AG10803 (cell line): ENCODE data around the gene LY9.

Experiments
- DNase-seq: peaks from one replicate; pipeline ENCODE4 v3.0.0; 2010; ENCODE audit warnings: low read depth
- H3K4me3 ChIP-seq: 2 replicates; pipeline ENCODE4 v1.5.1; 2011; ENCODE audit warnings: mild to moderate bottlenecking, low read length, control low read depth
- TF ChIP-seq, protein P1 (sequence below): conservative IDR thresholded peaks from 2 replicates; pipeline ENCODE4 v1.5.1; 2011; ENCODE audit warnings: mild to moderate bottlenecking, low read length, control low read depth, inconsistent platforms

LY9 gene

DNA sequence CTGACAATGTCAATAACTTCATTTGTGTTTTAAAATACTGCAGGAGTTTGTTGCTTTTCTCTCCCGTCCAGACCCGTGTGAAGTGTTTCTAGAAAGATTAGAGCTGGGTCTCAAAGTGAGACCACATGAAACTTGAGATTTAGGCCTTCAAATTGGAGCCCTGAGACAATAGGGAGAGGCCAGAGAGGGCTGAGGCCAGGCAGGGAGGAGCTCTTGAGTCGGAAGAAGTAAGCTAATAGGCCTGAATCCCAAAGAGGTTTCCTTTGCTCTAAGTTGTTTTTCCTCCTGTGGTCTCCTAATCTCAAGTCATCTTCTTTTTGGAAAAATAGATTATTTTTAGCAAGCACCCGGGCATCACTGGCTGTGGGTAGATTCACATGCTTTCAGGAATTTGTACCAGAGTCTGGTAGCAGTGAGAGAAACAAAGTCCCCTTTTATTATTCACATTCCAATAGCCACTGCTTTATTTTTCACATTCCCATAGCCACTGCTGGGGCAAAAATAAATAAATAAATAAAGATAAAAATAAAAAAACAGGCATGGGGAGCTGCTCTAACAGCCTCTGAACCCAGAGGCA, 41.1 kb downstream of the LY9 start:
- no peak for DNase-seq
- TF ChIP-seq, protein P1, sequence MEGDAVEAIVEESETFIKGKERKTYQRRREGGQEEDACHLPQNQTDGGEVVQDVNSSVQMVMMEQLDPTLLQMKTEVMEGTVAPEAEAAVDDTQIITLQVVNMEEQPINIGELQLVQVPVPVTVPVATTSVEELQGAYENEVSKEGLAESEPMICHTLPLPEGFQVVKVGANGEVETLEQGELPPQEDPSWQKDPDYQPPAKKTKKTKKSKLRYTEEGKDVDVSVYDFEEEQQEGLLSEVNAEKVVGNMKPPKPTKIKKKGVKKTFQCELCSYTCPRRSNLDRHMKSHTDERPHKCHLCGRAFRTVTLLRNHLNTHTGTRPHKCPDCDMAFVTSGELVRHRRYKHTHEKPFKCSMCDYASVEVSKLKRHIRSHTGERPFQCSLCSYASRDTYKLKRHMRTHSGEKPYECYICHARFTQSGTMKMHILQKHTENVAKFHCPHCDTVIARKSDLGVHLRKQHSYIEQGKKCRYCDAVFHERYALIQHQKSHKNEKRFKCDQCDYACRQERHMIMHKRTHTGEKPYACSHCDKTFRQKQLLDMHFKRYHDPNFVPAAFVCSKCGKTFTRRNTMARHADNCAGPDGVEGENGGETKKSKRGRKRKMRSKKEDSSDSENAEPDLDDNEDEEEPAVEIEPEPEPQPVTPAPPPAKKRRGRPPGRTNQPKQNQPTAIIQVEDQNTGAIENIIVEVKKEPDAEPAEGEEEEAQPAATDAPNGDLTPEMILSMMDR = no peak
- H3K4me3 ChIP-seq = no peak overlapping the region

DNA sequence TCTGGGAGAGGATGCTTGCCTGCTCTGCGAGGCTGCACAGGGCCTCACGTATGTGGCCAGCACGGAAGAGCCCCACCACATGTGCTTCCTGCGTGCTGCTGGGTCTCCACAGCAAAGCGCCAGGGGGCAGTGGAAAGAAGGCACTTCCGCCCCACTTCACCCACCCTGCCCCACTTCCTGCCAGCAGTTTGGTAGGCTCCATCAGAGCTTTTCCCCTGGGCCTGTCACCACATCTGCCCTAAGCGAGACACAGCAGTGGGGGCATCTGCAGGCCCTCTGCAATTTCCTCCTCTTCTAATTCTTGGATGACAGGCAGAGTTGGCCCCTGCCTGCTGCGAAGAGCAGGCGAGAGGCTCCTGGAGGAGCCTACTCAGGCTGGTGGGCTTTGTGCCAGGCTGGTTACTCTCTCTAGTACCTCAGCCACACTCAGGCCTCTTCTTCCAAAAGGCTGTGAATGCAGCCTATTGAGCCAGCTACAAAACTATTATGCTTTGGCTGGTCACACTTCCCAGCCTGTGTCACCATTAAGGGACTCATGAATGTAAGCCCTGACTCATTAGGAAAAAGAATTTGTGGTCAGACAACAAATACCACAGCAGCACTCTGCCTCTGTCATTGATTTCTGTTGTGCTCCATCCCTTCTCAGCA, 41.7 kb downstream of the LY9 start:
- H3K4me3 ChIP-seq = no peak overlapping the region
- peak; percentile 33 for DNase-seq
- TF ChIP-seq, protein P1 = no peak

DNA sequence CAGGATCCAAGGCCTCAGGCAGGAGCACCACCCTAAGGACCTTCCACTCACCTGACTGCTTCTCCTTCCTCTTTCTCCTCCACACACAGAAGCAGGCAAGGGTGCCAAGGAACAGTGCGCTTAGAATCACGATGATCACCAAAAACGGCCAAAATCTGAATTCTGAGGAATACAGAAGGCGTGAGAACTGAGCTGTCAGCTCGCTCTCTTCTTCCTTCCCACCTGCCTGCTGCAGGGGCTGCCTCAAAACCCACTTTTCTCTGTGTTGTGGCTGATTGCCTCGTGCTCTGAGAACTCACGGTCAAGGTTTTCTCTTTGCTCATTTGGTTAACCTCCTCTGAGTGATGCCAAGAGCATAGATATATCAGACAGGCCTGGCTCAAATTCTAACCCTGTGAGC, 42.9 kb downstream of the LY9 start:
- H3K4me3 ChIP-seq = no peak overlapping the region
- DNase-seq = no peak
- TF ChIP-seq, protein P1 = no peak

DNA sequence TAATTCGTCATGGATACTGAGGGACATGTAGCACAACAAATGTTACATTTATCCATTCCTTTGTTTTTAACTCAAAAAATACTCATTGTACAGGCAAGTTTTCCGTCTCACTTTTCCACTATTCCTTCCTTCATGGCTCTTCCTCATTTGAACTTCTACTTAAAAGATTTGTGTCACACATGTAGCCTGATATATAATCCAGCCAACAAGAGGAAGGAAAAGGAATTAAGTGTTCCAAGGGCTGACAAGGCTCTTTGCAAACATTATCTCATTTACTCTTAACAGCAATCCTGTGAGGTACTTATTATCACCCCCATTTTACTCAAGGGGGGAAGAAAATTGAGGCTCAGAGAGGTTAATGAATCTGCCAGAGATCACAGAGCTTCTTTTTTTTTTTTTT, 43.8 kb downstream of the LY9 start:
- no peak for DNase-seq
- no peak overlapping the region for H3K4me3 ChIP-seq
- TF ChIP-seq, protein P1 = no peak

DNA sequence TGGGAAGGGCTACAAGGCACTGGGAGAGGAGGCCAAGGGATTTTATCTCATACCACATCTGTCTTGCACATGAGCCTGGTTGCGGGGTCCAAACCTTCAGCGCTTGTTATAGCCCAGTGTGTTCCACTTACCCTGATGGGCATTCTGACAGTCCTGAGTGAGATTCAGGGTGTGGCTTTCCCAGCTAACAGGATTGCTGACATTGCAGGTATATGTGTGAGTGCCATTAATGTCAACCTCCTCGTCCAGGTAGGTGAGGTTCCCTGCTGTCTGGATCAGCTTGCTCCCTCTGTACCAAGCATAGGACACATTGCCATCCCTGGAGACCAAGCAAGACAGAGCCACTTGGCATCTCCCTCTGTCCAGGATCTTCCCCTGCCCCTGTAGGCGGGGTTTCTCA, 45.1 kb downstream of the LY9 start:
- TF ChIP-seq, protein P1 = no peak
- no peak for DNase-seq
- no peak overlapping the region for H3K4me3 ChIP-seq

DNA sequence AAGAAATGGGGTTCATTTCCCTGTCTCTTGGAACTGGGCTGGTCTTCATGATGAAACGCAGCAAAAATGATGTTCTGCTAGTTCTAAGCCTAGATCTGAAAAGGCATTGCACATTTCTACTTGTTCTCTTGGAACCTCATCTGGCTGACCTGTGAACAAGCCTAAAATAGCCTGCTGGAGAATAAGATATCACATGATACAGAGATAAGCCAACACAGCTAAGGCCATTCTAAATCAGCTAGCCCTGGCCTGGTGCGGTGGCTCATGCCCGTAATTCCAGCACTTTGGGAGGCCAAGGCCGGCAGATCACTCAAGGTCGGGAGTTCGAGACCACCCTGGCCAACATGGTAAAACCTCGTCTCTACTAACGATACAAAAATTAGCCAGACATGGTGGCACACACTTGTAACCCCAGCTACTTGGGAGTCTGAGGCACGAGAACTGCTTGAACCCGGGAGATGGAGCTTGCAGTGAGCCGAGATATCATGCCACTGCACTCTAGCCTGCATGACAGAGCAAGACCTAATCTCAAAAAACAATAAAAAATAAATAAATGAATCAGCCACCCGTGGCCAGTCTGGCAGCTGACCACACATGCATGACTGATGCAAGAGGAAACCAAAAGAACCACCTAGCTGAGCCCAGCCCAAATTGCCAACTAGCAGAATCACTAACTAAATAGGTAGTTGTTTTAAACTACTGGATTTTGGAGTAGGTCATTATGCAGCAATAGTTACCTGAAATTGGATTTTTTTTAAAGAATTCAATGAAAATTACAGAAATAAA, 48.7 kb downstream of the LY9 start:
- H3K4me3 ChIP-seq = no peak overlapping the region
- TF ChIP-seq, protein P1 = no peak
- no peak for DNase-seq

DNA sequence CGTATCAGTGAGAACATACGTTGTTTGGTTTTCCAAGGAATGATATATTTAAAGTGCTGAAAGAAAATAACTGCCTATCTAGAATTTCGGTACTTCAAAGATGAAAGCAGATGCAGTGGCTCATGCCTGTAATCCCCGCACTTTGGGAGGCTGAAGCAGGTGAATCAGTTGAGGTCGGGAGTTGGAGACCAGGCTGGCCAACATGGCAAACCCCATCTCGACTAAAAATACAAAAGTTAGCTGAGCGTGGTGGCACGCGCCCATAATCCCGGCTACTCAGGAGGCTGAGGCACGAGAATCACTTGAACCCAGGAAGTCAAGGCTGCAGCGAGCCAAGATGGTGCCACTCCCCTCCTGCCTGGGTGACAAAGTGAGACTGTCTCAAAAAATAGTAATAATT, 50.3 kb downstream of the LY9 start:
- no peak overlapping the region for H3K4me3 ChIP-seq
- TF ChIP-seq, protein P1 = no peak
- no peak for DNase-seq
